Choroid plexus epithelial cell (primary cell): ENCODE data around the gene TBC1D13.
"Not testable (repeated sequence)": the region's sequence is repeated elsewhere in the genome, so short reads cannot be mapped to it uniquely, and the experiment has no call there.

Source experiments
- DNase-seq: peaks from one replicate; pipeline ENCODE4 v3.0.0-alpha.2; 2010; ENCODE audit warnings: low read depth
- H3K4me3 ChIP-seq: 2 replicates; pipeline ENCODE4 v1.5.1; 2011; ENCODE audit warnings: low read depth, mild to moderate bottlenecking, control low read depth, low read length, moderate library complexity
- CTCF ChIP-seq: conservative IDR thresholded peaks from 2 replicates; pipeline ENCODE4 v1.5.1; 2011; ENCODE audit warnings: low read depth, mild to moderate bottlenecking, control low read depth, inconsistent platforms, low read length, moderate library complexity

TBC1D13 gene

GRCh38 chr9:128836509-128837145, 49.6 kb downstream of the TBC1D13 start:
- TF ChIP-seq CTCF: no peak
- no peak overlapping the region for H3K4me3 ChIP-seq
- no peak for DNase-seq

- TF ChIP-seq CTCF: no peak
- H3K4me3 ChIP-seq: no peak overlapping the region
- no peak for DNase-seq
These were observed 51.3 kb downstream of the TBC1D13 start for GRCh38 chr9:128838338-128838737.

GRCh38 chr9:128840524-128840923, 53.5 kb downstream of the TBC1D13 start:
- no peak overlapping the region for H3K4me3 ChIP-seq
- TF ChIP-seq CTCF: no peak
- no peak for DNase-seq

- no peak overlapping the region for H3K4me3 ChIP-seq
- no peak for DNase-seq
- no peak for TF ChIP-seq CTCF
These were observed 54.8 kb downstream of the TBC1D13 start for GRCh38 chr9:128841694-128842492.

GRCh38 chr9:128843171-128843570, 56.1 kb downstream of the TBC1D13 start:
- DNase-seq, H3K4me3 ChIP-seq: not testable (repeated sequence)

GRCh38 chr9:128845186-128845931, 58.3 kb downstream of the TBC1D13 start:
- TF ChIP-seq CTCF: no peak
- DNase-seq: peak; percentile 28
- no peak overlapping the region for H3K4me3 ChIP-seq

GRCh38 chr9:128846680-128847030, 59.6 kb downstream of the TBC1D13 start:
- no peak for DNase-seq
- TF ChIP-seq CTCF: no peak
- H3K4me3 ChIP-seq: no peak overlapping the region
